GM21723 (cell line): Measurements from ENCODE around the gene SDK1.

Experiments used
- ATAC-seq: cut with Tn5 transposase; IDR thresholded peaks from one replicate; pipeline ENCODE4 v1.9.1; 2021; ENCODE audit warnings: mild to moderate bottlenecking, moderate library complexity; ENCODE audit not compliant: unreplicated experiment

Gene SDK1

GRCh38 chr7:3965794-3966395 is 664.8 kb downstream of the SDK1 start:
- ATAC-seq = no peak

GRCh38 chr7:3968234-3968633 is 667.2 kb downstream of the SDK1 start:
- ATAC-seq = no peak

- no peak for ATAC-seq
These were observed 668.2 kb downstream of the SDK1 start for GRCh38 chr7:3969286-3969685.

GRCh38 chr7:3971323-3971722 is 670.3 kb downstream of the SDK1 start:
- no peak for ATAC-seq

- ATAC-seq = no peak
These were observed 672.2 kb downstream of the SDK1 start for GRCh38 chr7:3973264-3973663.

GRCh38 chr7:3974329-3974728 is 673.3 kb downstream of the SDK1 start:
- ATAC-seq = no peak

GRCh38 chr7:3975371-3975770 is 674.3 kb downstream of the SDK1 start:
- no peak for ATAC-seq

GRCh38 chr7:3977391-3977790 is 676.3 kb downstream of the SDK1 start:
- ATAC-seq = no peak

- ATAC-seq = no peak
These were observed 677.8 kb downstream of the SDK1 start for GRCh38 chr7:3978839-3979238.

GRCh38 chr7:3979611-3980299 is 678.7 kb downstream of the SDK1 start:
- no peak for ATAC-seq

GRCh38 chr7:3980300-3980643 is 679.2 kb downstream of the SDK1 start:
- ATAC-seq = no peak

- ATAC-seq = no peak
These were observed 680.2 kb downstream of the SDK1 start for GRCh38 chr7:3981281-3981680.

- ATAC-seq = no peak
These were observed 683.4 kb downstream of the SDK1 start for GRCh38 chr7:3984456-3984855.

- ATAC-seq = no peak
These were observed 685.9 kb downstream of the SDK1 start for GRCh38 chr7:3986927-3987326.

- no peak for ATAC-seq
These were observed 686.4 kb downstream of the SDK1 start for GRCh38 chr7:3987426-3987927.

- ATAC-seq = no peak
These were observed 688.7 kb downstream of the SDK1 start for GRCh38 chr7:3989723-3990122.

GRCh38 chr7:3991731-3992231 is 690.7 kb downstream of the SDK1 start:
- no peak for ATAC-seq

GRCh38 chr7:3992841-3993240 is 691.8 kb downstream of the SDK1 start:
- no peak for ATAC-seq

- no peak for ATAC-seq
These were observed 693.7 kb downstream of the SDK1 start for GRCh38 chr7:3994764-3995163.

GRCh38 chr7:3995187-3995586 is 694.1 kb downstream of the SDK1 start:
- ATAC-seq = no peak

GRCh38 chr7:3998060-3998459 is 697.0 kb downstream of the SDK1 start:
- no peak for ATAC-seq

GRCh38 chr7:4000139-4000538 is 699.1 kb downstream of the SDK1 start:
- ATAC-seq = no peak

GRCh38 chr7:4000934-4001333 is 699.9 kb downstream of the SDK1 start:
- no peak for ATAC-seq
